C4-2B (cell line): ENCODE results near the gene OGA.

Source experiments
- H3K27ac ChIP-seq: fragments of 450-650 bp; 2 replicates; pipeline ENCODE4 v1.5.1; 2017
- ZFX ChIP-seq: fragments of 450-650 bp; IDR thresholded peaks from 2 replicates; pipeline ENCODE4 v1.6.1; 2017
- TF ChIP-seq, protein P1 (sequence below): fragments of 450-650 bp; conservative IDR thresholded peaks from 2 replicates; pipeline ENCODE4 v1.5.1; 2017; ENCODE audit warnings: mild to moderate bottlenecking

OGA gene

DNA sequence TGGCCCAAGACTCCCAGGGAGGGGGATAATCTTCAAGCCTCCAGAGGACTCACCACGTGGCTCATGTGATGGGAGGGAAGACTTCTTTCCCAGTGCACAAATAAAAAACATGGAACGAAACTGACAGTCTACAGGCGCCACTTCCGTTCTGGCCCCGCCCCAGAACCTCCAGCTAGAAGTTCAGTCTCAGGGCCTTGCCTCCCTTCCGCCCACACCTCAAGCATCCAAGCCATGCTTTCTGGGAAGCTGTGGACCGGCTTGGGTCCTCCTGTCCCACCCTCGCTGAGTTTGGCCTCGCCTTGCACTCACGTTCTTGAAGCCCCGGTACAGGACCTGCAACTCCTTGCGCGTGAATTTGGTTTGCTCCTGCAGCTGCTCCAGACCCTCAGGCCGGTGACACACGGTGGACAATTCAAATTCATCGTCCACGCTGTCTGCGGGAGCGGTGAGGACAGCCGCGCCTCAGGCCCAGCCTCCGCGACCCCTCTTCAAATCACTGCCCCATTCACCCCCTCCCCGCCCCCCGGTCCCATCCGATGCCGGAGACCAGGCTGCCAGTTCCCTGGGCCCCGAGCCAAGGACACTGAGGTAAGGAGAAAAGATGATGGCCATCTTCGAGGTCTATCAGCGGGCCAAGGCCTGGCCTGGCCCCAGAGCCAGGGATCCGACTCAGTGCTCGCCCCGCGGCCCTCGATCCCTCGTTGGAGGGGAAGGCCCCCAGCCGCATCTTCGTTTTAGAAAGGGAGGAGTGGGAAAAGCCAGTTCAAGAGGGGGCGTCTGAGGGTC is 10.7 kb upstream of the OGA start:
- no peak overlapping the region for H3K27ac ChIP-seq
- TF ChIP-seq, protein P1, sequence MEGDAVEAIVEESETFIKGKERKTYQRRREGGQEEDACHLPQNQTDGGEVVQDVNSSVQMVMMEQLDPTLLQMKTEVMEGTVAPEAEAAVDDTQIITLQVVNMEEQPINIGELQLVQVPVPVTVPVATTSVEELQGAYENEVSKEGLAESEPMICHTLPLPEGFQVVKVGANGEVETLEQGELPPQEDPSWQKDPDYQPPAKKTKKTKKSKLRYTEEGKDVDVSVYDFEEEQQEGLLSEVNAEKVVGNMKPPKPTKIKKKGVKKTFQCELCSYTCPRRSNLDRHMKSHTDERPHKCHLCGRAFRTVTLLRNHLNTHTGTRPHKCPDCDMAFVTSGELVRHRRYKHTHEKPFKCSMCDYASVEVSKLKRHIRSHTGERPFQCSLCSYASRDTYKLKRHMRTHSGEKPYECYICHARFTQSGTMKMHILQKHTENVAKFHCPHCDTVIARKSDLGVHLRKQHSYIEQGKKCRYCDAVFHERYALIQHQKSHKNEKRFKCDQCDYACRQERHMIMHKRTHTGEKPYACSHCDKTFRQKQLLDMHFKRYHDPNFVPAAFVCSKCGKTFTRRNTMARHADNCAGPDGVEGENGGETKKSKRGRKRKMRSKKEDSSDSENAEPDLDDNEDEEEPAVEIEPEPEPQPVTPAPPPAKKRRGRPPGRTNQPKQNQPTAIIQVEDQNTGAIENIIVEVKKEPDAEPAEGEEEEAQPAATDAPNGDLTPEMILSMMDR, result no peak
- TF ChIP-seq ZFX, result no peak

DNA sequence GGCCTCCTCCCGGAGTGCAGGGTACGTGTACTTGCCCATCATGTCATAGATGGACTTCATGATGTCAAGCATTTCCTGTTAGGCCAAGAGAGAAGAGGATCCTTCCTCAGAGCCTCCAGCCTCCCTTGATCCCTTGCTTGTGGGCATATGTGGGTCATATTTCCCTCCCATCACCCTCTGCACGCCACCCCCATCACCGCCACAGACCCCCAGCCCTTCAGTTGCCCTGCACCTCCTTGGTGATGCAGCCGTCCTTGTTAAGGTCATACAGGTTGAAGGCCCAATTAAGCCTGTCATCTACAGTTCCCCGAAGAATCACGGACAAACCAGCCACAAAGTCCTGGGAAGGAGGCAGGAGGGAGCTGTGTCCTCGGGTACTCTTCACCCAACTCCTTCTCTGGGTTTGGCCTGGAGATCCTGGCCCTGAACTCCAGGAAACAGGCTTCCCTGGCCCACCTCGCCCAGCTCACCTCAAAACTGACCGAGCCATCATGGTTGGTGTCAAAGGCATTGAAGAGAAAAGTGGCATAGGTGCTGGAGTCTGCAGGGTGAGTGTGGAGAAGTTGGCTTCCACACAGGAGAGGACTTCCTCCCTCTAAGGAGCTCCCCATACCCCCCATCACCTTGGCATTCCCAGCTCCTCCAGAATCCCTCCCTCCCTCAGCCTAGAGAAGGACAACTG is 9.8 kb upstream of the OGA start:
- no peak for TF ChIP-seq ZFX
- TF ChIP-seq, protein P1, result no peak
- H3K27ac ChIP-seq, result no peak overlapping the region

DNA sequence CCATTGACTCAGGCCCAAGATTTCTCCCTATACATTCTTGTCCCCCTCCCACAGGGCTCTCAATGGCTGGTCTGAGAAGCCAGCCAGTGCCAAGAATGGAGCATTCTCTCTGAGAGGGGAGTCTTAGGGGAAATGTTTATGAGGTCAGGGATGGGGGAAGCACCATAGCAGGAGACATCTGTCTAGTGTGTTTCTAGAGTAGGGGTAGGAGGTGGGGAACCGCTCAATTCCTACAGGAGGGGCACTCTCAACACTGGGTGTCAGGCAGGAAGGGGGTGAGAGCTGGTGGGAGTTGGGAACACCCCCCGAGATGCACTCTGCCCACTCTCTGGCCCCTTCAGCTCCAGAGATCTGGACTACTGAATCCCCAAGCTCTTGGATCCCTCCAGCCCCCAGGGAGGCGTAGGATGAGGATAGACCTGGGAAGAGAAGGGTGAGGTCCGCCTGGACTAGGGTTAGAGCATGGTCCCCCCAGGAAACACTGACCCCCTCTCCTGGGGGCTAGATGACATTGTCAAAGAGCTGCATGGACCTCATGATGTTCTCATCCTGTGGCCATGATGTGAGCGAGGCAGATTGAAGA is 8.7 kb upstream of the OGA start:
- TF ChIP-seq ZFX, result no peak
- TF ChIP-seq, protein P1, result no peak

DNA sequence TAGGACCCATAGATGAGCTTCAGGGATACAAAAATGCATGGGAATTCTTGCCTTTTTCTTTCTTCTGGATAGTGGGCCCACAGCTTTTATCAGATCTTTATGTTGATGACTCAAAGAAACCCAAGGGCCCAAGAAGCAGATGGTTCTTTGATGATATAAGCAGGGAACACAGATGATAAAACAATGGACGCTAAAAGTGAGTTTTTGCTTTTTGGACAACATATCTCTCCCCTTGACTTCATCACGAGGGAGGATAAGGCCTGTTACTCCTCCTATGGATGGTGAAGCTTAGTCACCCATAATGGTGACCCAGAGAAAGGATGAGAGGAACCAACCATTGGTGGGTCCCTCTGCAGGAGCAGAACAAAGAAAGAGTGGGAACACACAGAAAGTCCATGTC is 6.5 kb upstream of the OGA start:
- no peak for TF ChIP-seq ZFX
- TF ChIP-seq, protein P1, result no peak
- H3K27ac ChIP-seq, result no peak overlapping the region

More for the DNA sequence above, 8.7 kb upstream of the OGA start:
- no peak overlapping the region for H3K27ac ChIP-seq

DNA sequence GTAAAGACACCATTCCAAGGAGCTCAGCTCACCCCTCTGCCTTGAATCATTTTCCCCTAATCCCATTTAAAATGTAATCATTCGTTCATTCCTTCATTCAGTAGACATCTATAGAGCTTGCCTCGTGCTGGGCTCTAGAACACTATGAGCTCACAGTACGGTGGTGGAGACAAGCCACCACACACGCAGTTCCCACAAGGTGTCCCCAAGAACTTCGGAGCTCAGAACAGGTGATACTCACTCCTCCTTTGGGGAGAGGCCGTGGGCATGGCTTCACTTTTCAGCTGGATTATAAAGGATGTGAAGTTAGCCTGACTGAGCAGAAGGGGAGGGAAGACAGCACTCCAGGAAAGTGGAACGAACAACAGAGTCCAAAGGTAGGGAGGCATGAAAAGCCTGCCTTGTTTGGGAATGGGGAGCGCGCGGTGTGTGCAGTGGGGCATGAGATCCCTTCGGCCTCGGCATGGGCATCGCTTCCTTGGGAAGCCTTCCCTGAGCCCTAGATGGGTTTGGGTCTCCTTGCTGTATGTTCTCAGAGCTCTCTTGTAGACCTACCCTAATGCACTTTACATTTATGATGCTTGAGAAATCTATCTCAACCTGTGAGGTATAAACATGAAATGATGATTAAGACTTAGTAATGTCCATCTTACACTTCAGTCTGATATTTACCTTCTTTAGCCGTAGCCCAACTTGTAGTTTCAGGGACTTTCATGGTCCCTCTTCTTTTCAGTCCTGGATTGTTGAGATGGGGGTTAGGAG is 809 bp upstream of the OGA start:
- TF ChIP-seq, protein P1, result no peak
- no peak for TF ChIP-seq ZFX
- H3K27ac ChIP-seq, result peak overlapping the region; percentile 90

DNA sequence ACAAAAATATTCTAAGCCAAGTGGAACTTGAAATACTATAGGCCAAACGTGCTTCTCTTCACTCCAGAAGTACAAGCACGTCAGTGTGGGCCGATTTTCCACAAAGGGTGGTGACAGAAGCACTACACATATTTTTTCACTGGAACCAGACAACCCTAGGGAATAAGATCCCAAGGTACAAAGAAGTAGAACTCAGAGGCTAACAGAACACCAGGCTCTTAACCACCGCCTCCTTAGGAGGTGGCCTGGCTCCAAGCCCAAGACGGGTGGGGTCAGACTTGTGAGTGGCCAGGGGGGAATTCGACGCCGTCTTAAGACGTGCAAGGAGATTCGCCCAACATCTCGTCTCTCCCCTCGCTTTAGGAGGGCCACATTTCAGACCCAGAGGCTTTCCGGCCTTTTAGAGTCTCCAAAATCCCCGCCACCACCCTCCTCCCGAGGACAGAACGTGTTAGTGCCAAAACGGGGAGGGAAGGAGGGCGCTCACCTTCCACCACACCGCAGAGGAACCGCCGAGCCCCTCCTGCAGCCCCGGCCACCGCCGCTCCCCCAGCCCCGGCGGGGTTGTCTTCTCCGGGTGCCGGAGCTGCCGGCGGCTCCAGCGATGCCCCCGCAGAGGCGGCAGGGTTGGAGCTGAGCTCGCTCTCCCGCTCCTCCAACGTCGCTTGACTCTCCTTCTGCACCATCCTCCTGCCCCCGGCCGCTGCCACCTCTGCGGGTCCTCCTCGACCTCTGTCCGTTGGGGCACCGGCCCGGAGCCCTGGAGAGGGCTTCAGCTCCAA is 716 bp downstream of the OGA start:
- TF ChIP-seq ZFX, result no peak
- TF ChIP-seq, protein P1, result no peak

More for the DNA sequence above, 716 bp downstream of the OGA start:
- H3K27ac ChIP-seq, result peak overlapping the region; percentile 90
